Esophagus muscularis mucosa (tissue), 4 donors: ENCODE measurements around the gene MT1HL1. TPM values are rescaled to one million over a fixed set of nuclear protein-coding genes. Genes with fewer than 3 reads are reported as not detected.

ENCODE experiments used
- DNase-seq: peaks from one replicate; pipeline ENCODE4 v3.0.0-alpha.2; 2017; ENCODE audit errors: extremely low spot score
- H3K27ac ChIP-seq, 4 donors: fragments of 200-600 bp; sonication (generic); replicated peaks in 1 of 4; 1 replicate in 3 of 4; 2 replicates in 1 of 4; pipeline ENCODE4 v1.5.1; 2016 to 2019; ENCODE audit warnings: mild to moderate bottlenecking in 1 of 4
- H3K27me3 ChIP-seq, 4 donors: fragments of 200-600 bp; sonication (generic); one replicate each; pipeline versions ENCODE4 v1.5.1 to v1.6.0; 2016 to 2019
- H3K36me3 ChIP-seq, 4 donors: fragments of 200-600 bp; sonication (generic); one replicate each; pipeline ENCODE4 v1.5.1; 2016 to 2019
- H3K4me1 ChIP-seq, 4 donors: fragments of 200-600 bp; sonication (generic); one replicate each; pipeline ENCODE4 v1.5.1; 2016 to 2019
- H3K4me3 ChIP-seq, 4 donors: fragments of 200-600 bp; sonication (generic); 1 replicate in 2 of 4; 2 replicates in 2 of 4; pipeline ENCODE4 v1.5.1; 2016 to 2019; ENCODE audit warnings: mild to moderate bottlenecking in 4 of 4, moderate library complexity in 1 of 4
- H3K9me3 ChIP-seq, 4 donors: fragments of 200-600 bp; sonication (generic); 1 replicate in 3 of 4; 2 replicates in 1 of 4; pipeline ENCODE4 v1.5.1; 2016 to 2019
- EP300 ChIP-seq: sonication (generic); formaldehyde crosslinking; IDR thresholded peaks from one replicate; pipeline ENCODE4 v1.6.1; 2017; ENCODE audit warnings: antibody characterized with exemption
- POLR2A ChIP-seq: fragments of 450-650 bp; IDR thresholded peaks from one replicate; pipeline ENCODE4 v1.6.1; 2017; ENCODE audit warnings: antibody characterized with exemption, moderate library complexity, mild to moderate bottlenecking, low read depth
- POLR2AphosphoS5 ChIP-seq, 2 donors: sonication (generic); formaldehyde crosslinking; IDR thresholded peaks; one replicate each; pipeline ENCODE4 v1.6.1; 2017; ENCODE audit warnings: antibody characterized with exemption in 2 of 2
- WGBS: methylation state at CpG from one replicate; pipeline ENCODE4 v1.1.5; 2018; 5-methylcytosine and 5-hydroxymethylcytosine counted together
- intact Hi-C: fragments of 100-400 bp; cut with DNase I; formaldehyde crosslinking; loops from one replicate; pipeline ENCODE4 v1.15.1; 2023
- total RNA-seq, 4 donors: library from RNA; depleted of rRNA; stranded (reverse); fragments of >200 nt; gene quantifications; one replicate each; pipeline versions ENCODE4 v1.1.0 to v1.2.1, GENCODE V29; 2016
- TF ChIP-seq, protein P1 (sequence below), 3 experiments: fragments of 200-600 bp in 2 of 3; fragments of 450-650 bp in 1 of 3; sonication (generic) in 2 of 3; IDR thresholded peaks; one replicate each; pipeline ENCODE4 v1.5.1; 2017 to 2019; ENCODE audit warnings: antibody characterized with exemption in 3 of 3, mild to moderate bottlenecking in 2 of 3, moderate library complexity in 1 of 3

The MT1HL1 gene
- total RNA-seq, 4 donors from 2014 or later, result not detected

GRCh38 chr1:237009611-237010010, 5.4 kb upstream of the MT1HL1 start:
- Histone ChIP-seq H3K4me1 (peaks cover 14 to 42% (median 32%) of the 10 kb centered on the region in 4 donors), H3K27me3 (no peaks in the 10 kb centered on the region), H3K9me3 (no peaks in the 10 kb centered on the region), H3K4me3 (no peak overlapping the region), H3K27ac (peak overlapping the region in 1 of 4 donors; percentile 89), H3K36me3 (no peaks in the 10 kb centered on the region)
- intact Hi-C loops, result no loop called here
- WGBS, result 88% methylated on average over 4 of the region's 4 CpGs
- no peak for DNase-seq
- TF ChIP-seq EP300 (no peak), POLR2A (no peak)
- TF ChIP-seq, protein P1, sequence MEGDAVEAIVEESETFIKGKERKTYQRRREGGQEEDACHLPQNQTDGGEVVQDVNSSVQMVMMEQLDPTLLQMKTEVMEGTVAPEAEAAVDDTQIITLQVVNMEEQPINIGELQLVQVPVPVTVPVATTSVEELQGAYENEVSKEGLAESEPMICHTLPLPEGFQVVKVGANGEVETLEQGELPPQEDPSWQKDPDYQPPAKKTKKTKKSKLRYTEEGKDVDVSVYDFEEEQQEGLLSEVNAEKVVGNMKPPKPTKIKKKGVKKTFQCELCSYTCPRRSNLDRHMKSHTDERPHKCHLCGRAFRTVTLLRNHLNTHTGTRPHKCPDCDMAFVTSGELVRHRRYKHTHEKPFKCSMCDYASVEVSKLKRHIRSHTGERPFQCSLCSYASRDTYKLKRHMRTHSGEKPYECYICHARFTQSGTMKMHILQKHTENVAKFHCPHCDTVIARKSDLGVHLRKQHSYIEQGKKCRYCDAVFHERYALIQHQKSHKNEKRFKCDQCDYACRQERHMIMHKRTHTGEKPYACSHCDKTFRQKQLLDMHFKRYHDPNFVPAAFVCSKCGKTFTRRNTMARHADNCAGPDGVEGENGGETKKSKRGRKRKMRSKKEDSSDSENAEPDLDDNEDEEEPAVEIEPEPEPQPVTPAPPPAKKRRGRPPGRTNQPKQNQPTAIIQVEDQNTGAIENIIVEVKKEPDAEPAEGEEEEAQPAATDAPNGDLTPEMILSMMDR (IDR thresholded peaks at IDR 0.05), result no peak

DNA sequence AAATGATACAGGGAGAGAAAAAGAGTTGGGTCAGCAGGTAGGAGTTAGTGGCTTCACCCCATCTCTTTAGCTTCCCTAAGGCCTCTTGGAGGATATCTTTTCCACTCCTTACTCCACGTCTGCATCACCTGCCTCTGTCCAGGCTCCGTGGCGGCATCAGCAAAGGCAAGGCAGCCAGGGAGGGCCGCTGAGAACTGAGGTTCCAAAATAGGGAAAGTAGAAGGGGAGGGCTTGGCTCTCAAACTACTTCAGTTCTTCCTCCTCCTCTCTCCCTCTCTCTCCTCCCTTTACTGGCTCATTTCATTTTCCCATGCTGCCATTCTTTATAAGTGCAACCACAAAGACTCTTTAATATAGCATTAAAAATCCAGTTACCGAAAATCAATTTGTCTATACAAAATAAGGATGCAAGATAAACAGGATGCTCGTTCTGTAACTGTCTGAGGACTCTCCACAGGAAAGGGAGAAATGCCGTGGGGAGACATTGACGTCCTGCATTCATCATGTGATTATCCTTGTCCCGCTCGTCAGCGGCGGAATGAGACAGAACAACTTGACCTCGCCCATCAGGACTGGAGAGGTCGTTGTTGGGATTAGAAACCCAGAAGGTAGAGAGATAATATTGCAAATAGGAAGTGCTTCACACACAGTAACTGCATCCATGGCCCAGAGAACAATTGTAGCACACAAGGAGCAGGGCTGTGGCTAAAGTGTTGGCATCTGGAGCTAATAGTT, 3.1 kb upstream of the MT1HL1 start:
- Histone ChIP-seq H3K36me3 (no peaks in the 10 kb centered on the region), H3K27ac (peak overlapping the region in 1 of 4 donors; percentile 17), H3K27me3 (no peaks in the 10 kb centered on the region), H3K4me3 (no peak overlapping the region), H3K4me1 (peaks cover 6 to 26% (median 16%) of the 10 kb centered on the region in 4 donors), H3K9me3 (no peaks in the 10 kb centered on the region)
- 73% methylated on average over 14 of the region's 14 CpGs for whole genome bisulfite sequencing
- TF ChIP-seq POLR2AphosphoS5 (IDR thresholded peaks at IDR 0.05) (no peak), EP300 (no peak), POLR2A (no peak)
- TF ChIP-seq, protein P1 (IDR thresholded peaks at IDR 0.05), result no peak
- no peak for DNase-seq
- intact Hi-C loops, result no loop called here

DNA sequence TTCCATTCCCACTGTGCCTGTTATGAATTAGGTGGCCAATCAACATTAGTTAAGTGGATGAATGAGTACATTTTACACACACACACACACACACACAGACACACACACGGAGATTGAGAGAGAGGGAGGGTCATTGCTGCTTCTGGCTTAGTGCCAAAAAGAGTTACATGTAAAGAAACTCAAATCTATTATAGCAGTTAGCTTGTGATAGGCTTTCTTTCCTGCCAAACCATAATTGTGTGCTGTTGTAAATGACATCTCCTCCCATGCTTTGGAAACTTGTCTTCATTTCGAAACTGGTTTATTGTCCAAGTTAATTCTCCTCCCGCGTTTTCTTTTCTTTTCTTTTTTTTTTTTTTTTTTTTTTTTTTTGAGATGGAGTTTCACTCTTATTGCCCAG, 1.4 kb upstream of the MT1HL1 start:
- WGBS, result 72% methylated on average over 4 of the region's 4 CpGs
- H3K9me3 ChIP-seq, result no peaks in the 10 kb centered on the region
- H3K27me3 ChIP-seq, result no peaks in the 10 kb centered on the region

DNA sequence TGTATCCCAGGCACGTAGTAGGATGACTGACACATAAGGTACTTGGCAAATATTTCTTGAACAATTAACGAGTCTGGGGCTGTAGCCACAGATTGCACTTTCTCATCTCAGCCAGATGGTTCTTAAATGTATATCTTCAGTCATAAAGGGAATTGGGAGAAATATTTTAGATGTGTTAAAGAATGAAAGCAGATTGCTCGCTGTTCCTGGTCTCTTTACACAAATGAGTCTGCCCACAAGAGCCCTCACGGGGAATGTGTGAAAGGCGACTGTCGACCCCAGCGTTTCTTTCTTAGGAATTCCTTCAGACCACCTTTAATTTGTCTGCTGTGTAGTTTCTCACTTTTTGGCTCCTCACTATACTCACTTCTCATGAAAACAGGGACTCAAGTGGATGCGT, 725 bp downstream of the MT1HL1 start:
- Histone ChIP-seq H3K27me3 (no peaks in the 10 kb centered on the region), H3K9me3 (no peaks in the 10 kb centered on the region), H3K27ac (no peak overlapping the region), H3K36me3 (no peaks in the 10 kb centered on the region), H3K4me1 (peaks cover 0 to 12% (median 4%) of the 10 kb centered on the region in 4 donors), H3K4me3 (no peak overlapping the region)
- TF ChIP-seq EP300, result no peak
- TF ChIP-seq, protein P1 (IDR thresholded peaks at IDR 0.05), result no peak
- no peak for TF ChIP-seq POLR2AphosphoS5 (IDR thresholded peaks at IDR 0.05)
- intact Hi-C loops, result no loop called here
- peak; percentile 72 for DNase-seq
- 80% methylated on average over 8 of the region's 8 CpGs for WGBS

More for the DNA sequence above, 1.4 kb upstream of the MT1HL1 start:
- no peak for DNase-seq
- no peak overlapping the region for H3K4me3 ChIP-seq
- intact Hi-C loops, result no loop called here
- no peaks in the 10 kb centered on the region for H3K36me3 ChIP-seq
- H3K4me1 ChIP-seq, result peaks cover 0 to 10% (median 5%) of the 10 kb centered on the region in 4 donors
- TF ChIP-seq EP300, result no peak
- TF ChIP-seq, protein P1 (IDR thresholded peaks at IDR 0.05), result no peak
- no peak for TF ChIP-seq POLR2A
- no peak for TF ChIP-seq POLR2AphosphoS5 (IDR thresholded peaks at IDR 0.05)
- no peak overlapping the region for H3K27ac ChIP-seq

GRCh38 chr1:237000191-237000590, 4.0 kb downstream of the MT1HL1 start:
- no peak overlapping the region for H3K4me3 ChIP-seq
- H3K27me3 ChIP-seq, result no peaks in the 10 kb centered on the region
- H3K9me3 ChIP-seq, result no peaks in the 10 kb centered on the region
- no peak overlapping the region for H3K27ac ChIP-seq
- peak; percentile 57 for DNase-seq
- whole genome bisulfite sequencing, result 94% methylated on average over 4 of the region's 4 CpGs
- intact Hi-C loops, result no loop called here
- peaks cover 0 to 18% (median 9%) of the 10 kb centered on the region in 4 donors for H3K4me1 ChIP-seq
- H3K36me3 ChIP-seq, result no peaks in the 10 kb centered on the region
- no peak for TF ChIP-seq POLR2AphosphoS5 (IDR thresholded peaks at IDR 0.05)
- TF ChIP-seq EP300, result no peak
- no peak for TF ChIP-seq POLR2A
- TF ChIP-seq, protein P1 (IDR thresholded peaks at IDR 0.05), result no peak
